MM.1S (cell line): Measurements from ENCODE around the gene STK32B.
"Not testable (repeated sequence)": the region's sequence is repeated elsewhere in the genome, so short reads cannot be mapped to it uniquely, and the experiment has no call there.

ENCODE experiments used
- DNase-seq: peaks from one replicate; pipeline ENCODE4 v3.0.0-alpha.2; 2015
- H2AFZ ChIP-seq: fragments of 300-600 bp; sonication (generic); 2 replicates; pipeline ENCODE4 v1.6.0; 2016; ENCODE audit warnings: antibody characterized with exemption, low read length
- H3F3A ChIP-seq: fragments of 300-600 bp; sonication (generic); 2 replicates; pipeline ENCODE4 v1.6.1; 2016; ENCODE audit warnings: mild to moderate bottlenecking, antibody characterized with exemption, low read length, moderate library complexity, mixed read lengths; ENCODE audit not compliant: insufficient read depth
- H3K27ac ChIP-seq: fragments of 300-600 bp; sonication (generic); 2 replicates; pipeline ENCODE4 v1.5.1; 2016; ENCODE audit warnings: mild to moderate bottlenecking, low read length
- H3K27me3 ChIP-seq: fragments of 300-600 bp; sonication (generic); replicated peaks from 2 replicates; pipeline ENCODE4 v1.6.0; 2016; ENCODE audit warnings: low read length; ENCODE audit not compliant: insufficient read depth
- H3K36me3 ChIP-seq: fragments of 300-600 bp; sonication (generic); replicated peaks from 2 replicates; pipeline ENCODE4 v1.6.1; 2016; ENCODE audit warnings: mild to moderate bottlenecking, low read length, mixed read lengths; ENCODE audit not compliant: insufficient read depth
- H3K4me1 ChIP-seq: fragments of 300-600 bp; sonication (generic); 2 replicates; pipeline ENCODE4 v1.6.1; 2016; ENCODE audit warnings: low read length, mixed read lengths
- H3K4me2 ChIP-seq: fragments of 300-600 bp; sonication (generic); 2 replicates; pipeline ENCODE4 v1.6.0; 2016; ENCODE audit warnings: low read depth, low read length
- H3K4me3 ChIP-seq: fragments of 300-600 bp; sonication (generic); 2 replicates; pipeline ENCODE4 v1.5.1; 2016; ENCODE audit warnings: low read length, mixed read lengths
- H3K79me2 ChIP-seq: fragments of 300-600 bp; sonication (generic); 2 replicates; pipeline ENCODE4 v1.6.1; 2016; ENCODE audit warnings: mixed run types, low read length, mixed read lengths
- H3K9ac ChIP-seq: fragments of 300-600 bp; sonication (generic); 2 replicates; pipeline ENCODE4 v1.6.1; 2016; ENCODE audit warnings: low read length, mixed read lengths
- H3K9me2 ChIP-seq: fragments of 300-600 bp; sonication (generic); replicated peaks from 2 replicates; pipeline ENCODE4 v1.6.1; 2016; ENCODE audit warnings: mild to moderate bottlenecking, low read length, mixed read lengths; ENCODE audit not compliant: insufficient read depth
- H3K9me3 ChIP-seq: fragments of 300-600 bp; sonication (generic); replicated peaks from 2 replicates; pipeline ENCODE4 v1.6.1; 2016; ENCODE audit warnings: mild to moderate bottlenecking, low read length, mixed read lengths; ENCODE audit not compliant: insufficient read depth
- H4K20me1 ChIP-seq: fragments of 300-600 bp; sonication (generic); 2 replicates; pipeline ENCODE4 v1.6.1; 2016; ENCODE audit warnings: mild to moderate bottlenecking, low read length, moderate library complexity, mixed read lengths; ENCODE audit not compliant: insufficient read depth
- CTCF ChIP-seq: fragments of 300-600 bp; sonication (generic); IDR thresholded peaks from 2 replicates; pipeline ENCODE4 v1.5.1; 2016; ENCODE audit warnings: antibody characterized with exemption, low read length, mixed read lengths
- EZH2 ChIP-seq: fragments of 300-600 bp; sonication (generic); optimal IDR thresholded peaks from 2 replicates; pipeline ENCODE3; 2017; ENCODE audit warnings: low read depth, mild to moderate bottlenecking, antibody characterized with exemption, low read length, mixed read lengths
- EZH2phosphoT487 ChIP-seq: fragments of 300-600 bp; sonication (generic); IDR thresholded peaks from 2 replicates; pipeline ENCODE4 v1.6.1; 2018; ENCODE audit warnings: antibody characterized with exemption, low read length

The STK32B gene

GRCh38 chr4:5435201-5435600 is 383.9 kb downstream of the STK32B start:
- no peak overlapping the region for H3K4me3 ChIP-seq
- H3F3A ChIP-seq: no peaks in the 10 kb centered on the region
- no peak overlapping the region for H3K27ac ChIP-seq
- H4K20me1 ChIP-seq: no peaks in the 10 kb centered on the region
- H3K36me3 ChIP-seq: no peaks in the 10 kb centered on the region
- no peak overlapping the region for H2AFZ ChIP-seq
- no peak overlapping the region for H3K4me2 ChIP-seq
- H3K27me3 ChIP-seq: no peaks in the 10 kb centered on the region
- no peak overlapping the region for H3K9ac ChIP-seq
- no peaks in the 10 kb centered on the region for H3K9me2 ChIP-seq
- no peaks in the 10 kb centered on the region for H3K4me1 ChIP-seq
- no peak for TF ChIP-seq EZH2
- TF ChIP-seq CTCF: no peak
- no peak for TF ChIP-seq EZH2phosphoT487
- H3K9me3 ChIP-seq: no peaks in the 10 kb centered on the region
- no peak for DNase-seq
- H3K79me2 ChIP-seq: no peaks in the 10 kb centered on the region

- Histone ChIP-seq H3K4me1 (no peaks in the 10 kb centered on the region), H3K9me2 (no peaks in the 10 kb centered on the region), H3F3A (no peaks in the 10 kb centered on the region), H3K27me3 (no peaks in the 10 kb centered on the region), H2AFZ (no peak overlapping the region), H3K4me2 (no peak overlapping the region), H3K27ac (no peak overlapping the region), H3K9ac (no peak overlapping the region), H4K20me1 (no peaks in the 10 kb centered on the region), H3K36me3 (no peaks in the 10 kb centered on the region), H3K4me3 (no peak overlapping the region), H3K9me3 (no peaks in the 10 kb centered on the region), H3K79me2 (no peaks in the 10 kb centered on the region)
- no peak for TF ChIP-seq CTCF
- no peak for TF ChIP-seq EZH2phosphoT487
- no peak for TF ChIP-seq EZH2
- no peak for DNase-seq
Observed at GRCh38 chr4:5435823-5436222, 384.5 kb downstream of the STK32B start.

GRCh38 chr4:5443976-5444802 is 392.9 kb downstream of the STK32B start:
- not testable (repeated sequence) for H3K9me3 ChIP-seq, H3K79me2 ChIP-seq, H3K4me1 ChIP-seq, H3K4me3 ChIP-seq, H4K20me1 ChIP-seq, H3K27me3 ChIP-seq, H3K27ac ChIP-seq, H3K9me2 ChIP-seq, DNase-seq, H3K9ac ChIP-seq, H2AFZ ChIP-seq, H3K4me2 ChIP-seq, H3K36me3 ChIP-seq, H3F3A ChIP-seq

- Histone ChIP-seq H4K20me1 (no peaks in the 10 kb centered on the region), H3F3A (no peaks in the 10 kb centered on the region), H2AFZ (no peak overlapping the region), H3K9ac (no peak overlapping the region), H3K4me1 (no peaks in the 10 kb centered on the region), H3K27me3 (no peaks in the 10 kb centered on the region), H3K4me3 (no peak overlapping the region), H3K9me3 (no peaks in the 10 kb centered on the region), H3K4me2 (no peak overlapping the region), H3K79me2 (no peaks in the 10 kb centered on the region), H3K36me3 (no peaks in the 10 kb centered on the region), H3K27ac (no peak overlapping the region), H3K9me2 (no peaks in the 10 kb centered on the region)
- TF ChIP-seq EZH2 (no peak), CTCF (no peak), EZH2phosphoT487 (no peak)
- no peak for DNase-seq
Observed at GRCh38 chr4:5444918-5445517, 393.7 kb downstream of the STK32B start.
